Smooth muscle cell (in vitro differentiated cells): Measurements from ENCODE around the gene TXNRD1. TPM values are rescaled to one million over a fixed set of nuclear protein-coding genes. Genes with fewer than 3 reads are reported as not detected.

ENCODE experiments used
- DNase-seq: peaks from one replicate; lab custom pipeline; 2025; ENCODE audit not compliant: unreplicated experiment; lab: John Stamatoyannopoulos, UW
- H2AFZ ChIP-seq: fragments of 200-600 bp; sonication (generic); 2 replicates; pipeline ENCODE4 v1.6.0; 2016; ENCODE audit warnings: antibody characterized with exemption, low read depth, mild to moderate bottlenecking
- H3F3A ChIP-seq: fragments of 200-600 bp; sonication (generic); 2 replicates; pipeline ENCODE4 v1.6.0; 2017; ENCODE audit warnings: antibody characterized with exemption, low read depth
- H3K27ac ChIP-seq: fragments of 200-600 bp; sonication (generic); 2 replicates; pipeline ENCODE4 v1.5.1; 2016; ENCODE audit warnings: low read depth, mild to moderate bottlenecking
- H3K27me3 ChIP-seq: fragments of 200-600 bp; sonication (generic); 2 replicates; pipeline ENCODE4 v1.6.1; 2016; ENCODE audit warnings: low read depth, mild to moderate bottlenecking
- H3K36me3 ChIP-seq: fragments of 200-600 bp; sonication (generic); 2 replicates; pipeline ENCODE4 v1.5.1; 2016; ENCODE audit warnings: low read depth
- H3K4me1 ChIP-seq: fragments of 200-600 bp; sonication (generic); 2 replicates; pipeline ENCODE4 v1.5.1; 2016; ENCODE audit warnings: low read depth
- H3K4me2 ChIP-seq: fragments of 200-600 bp; sonication (generic); 2 replicates; pipeline ENCODE4 v1.6.0; 2016; ENCODE audit warnings: mild to moderate bottlenecking
- H3K4me3 ChIP-seq: fragments of 200-600 bp; sonication (generic); 2 replicates; pipeline ENCODE4 v1.5.1; 2016; ENCODE audit warnings: mild to moderate bottlenecking
- H3K79me2 ChIP-seq: fragments of 200-600 bp; sonication (generic); 2 replicates; pipeline ENCODE4 v1.6.0; 2016; ENCODE audit warnings: low read depth, mild to moderate bottlenecking
- H3K9ac ChIP-seq: fragments of 200-600 bp; sonication (generic); 2 replicates; pipeline ENCODE4 v1.6.0; 2016; ENCODE audit warnings: low read depth
- H3K9me3 ChIP-seq: fragments of 200-600 bp; sonication (generic); replicated peaks from 2 replicates; pipeline ENCODE4 v1.5.1; 2016; ENCODE audit warnings: low read depth
- H4K20me1 ChIP-seq: fragments of 200-600 bp; sonication (generic); 2 replicates; pipeline ENCODE4 v1.6.0; 2016; ENCODE audit warnings: low read depth
- WGBS: methylation state at CpG from one replicate; pipeline ENCODE4 v1.1.7; 2016; ENCODE audit warnings: low lambda C conversion rate; 5-methylcytosine and 5-hydroxymethylcytosine counted together
- polyA plus RNA-seq: library from polyadenylated mRNA; unstranded; fragments of >200 nt; fragmentation: Nextera tagmentation; extraction: Ambion mirVana; gene quantifications from 2 replicates; pipeline ENCODE4 v1.2.1, GENCODE V29; 2016
- total RNA-seq: library from RNA; depleted of rRNA; stranded (reverse); fragments of >200 nt; gene quantifications from 2 replicates; pipeline ENCODE4 v1.2.3, GENCODE V29; 2014
- TF ChIP-seq, protein P1 (sequence below): fragments of 200-600 bp; sonication (generic); IDR thresholded peaks from 2 replicates; pipeline ENCODE4 v1.5.1; 2017; ENCODE audit warnings: borderline replicate concordance, mild to moderate bottlenecking, antibody characterized with exemption; ENCODE audit not compliant: insufficient read depth, poor library complexity, severe bottlenecking

The TXNRD1 gene
- total and polyA plus RNA-seq, 2 experiments from 2014 or later, result 31.1 to 61.7 TPM

DNA sequence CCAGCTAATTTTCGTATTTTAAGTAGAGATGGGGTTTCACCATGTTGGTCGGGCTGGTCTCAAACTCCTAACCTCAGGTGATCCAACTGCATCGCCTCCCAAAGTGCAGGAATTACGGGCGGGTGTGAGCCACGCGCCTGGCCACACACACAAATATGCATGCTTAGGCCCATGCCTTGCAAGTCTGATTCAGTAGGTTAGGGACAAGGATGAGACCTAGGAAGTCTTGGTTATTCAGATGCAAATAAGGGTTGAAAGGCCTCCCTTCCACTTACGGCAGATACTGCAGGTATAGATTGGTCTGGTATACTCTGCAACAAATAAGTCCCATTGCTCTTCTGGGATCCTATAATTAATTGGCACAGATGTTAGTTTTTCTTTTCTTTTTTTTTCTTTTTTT, 32.9 kb downstream of the TXNRD1 start:
- no peak overlapping the region for H3K4me2 ChIP-seq
- peaks cover 4% of the 10 kb centered on the region for H3K4me1 ChIP-seq
- no peak overlapping the region for H3K4me3 ChIP-seq
- H3K9ac ChIP-seq, result no peak overlapping the region
- no peak overlapping the region for H2AFZ ChIP-seq
- no peaks in the 10 kb centered on the region for H3K27me3 ChIP-seq
- H3F3A ChIP-seq, result no peaks in the 10 kb centered on the region
- 75% methylated on average over 8 of the region's 8 CpGs for WGBS
- H3K9me3 ChIP-seq, result no peaks in the 10 kb centered on the region
- DNase-seq, result no peak
- H3K79me2 ChIP-seq, result no peaks in the 10 kb centered on the region
- no peak overlapping the region for H3K27ac ChIP-seq
- H3K36me3 ChIP-seq, result no peaks in the 10 kb centered on the region
- no peaks in the 10 kb centered on the region for H4K20me1 ChIP-seq
- TF ChIP-seq, protein P1, sequence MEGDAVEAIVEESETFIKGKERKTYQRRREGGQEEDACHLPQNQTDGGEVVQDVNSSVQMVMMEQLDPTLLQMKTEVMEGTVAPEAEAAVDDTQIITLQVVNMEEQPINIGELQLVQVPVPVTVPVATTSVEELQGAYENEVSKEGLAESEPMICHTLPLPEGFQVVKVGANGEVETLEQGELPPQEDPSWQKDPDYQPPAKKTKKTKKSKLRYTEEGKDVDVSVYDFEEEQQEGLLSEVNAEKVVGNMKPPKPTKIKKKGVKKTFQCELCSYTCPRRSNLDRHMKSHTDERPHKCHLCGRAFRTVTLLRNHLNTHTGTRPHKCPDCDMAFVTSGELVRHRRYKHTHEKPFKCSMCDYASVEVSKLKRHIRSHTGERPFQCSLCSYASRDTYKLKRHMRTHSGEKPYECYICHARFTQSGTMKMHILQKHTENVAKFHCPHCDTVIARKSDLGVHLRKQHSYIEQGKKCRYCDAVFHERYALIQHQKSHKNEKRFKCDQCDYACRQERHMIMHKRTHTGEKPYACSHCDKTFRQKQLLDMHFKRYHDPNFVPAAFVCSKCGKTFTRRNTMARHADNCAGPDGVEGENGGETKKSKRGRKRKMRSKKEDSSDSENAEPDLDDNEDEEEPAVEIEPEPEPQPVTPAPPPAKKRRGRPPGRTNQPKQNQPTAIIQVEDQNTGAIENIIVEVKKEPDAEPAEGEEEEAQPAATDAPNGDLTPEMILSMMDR, result no peak

DNA sequence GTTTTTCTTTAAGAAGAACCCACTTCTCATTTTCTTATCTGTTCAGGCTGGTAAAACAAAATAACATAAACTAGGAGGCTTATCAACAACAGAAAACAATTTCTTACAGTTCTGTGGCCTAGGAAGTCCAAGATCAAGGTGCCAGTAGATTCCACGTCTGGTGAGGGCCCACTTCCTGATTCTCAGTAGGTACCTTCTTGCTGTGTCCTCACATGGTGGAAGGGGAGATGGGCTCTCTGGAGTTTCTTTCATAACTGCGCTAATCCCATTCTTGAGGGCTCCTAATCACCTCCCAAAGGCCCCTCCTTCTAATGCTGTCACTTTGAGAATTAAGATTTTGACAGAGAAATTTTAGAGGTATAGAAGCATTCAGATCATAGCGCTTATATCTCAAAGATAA, 33.4 kb downstream of the TXNRD1 start:
- no peaks in the 10 kb centered on the region for H3K4me1 ChIP-seq
- TF ChIP-seq, protein P1, result no peak
- no peaks in the 10 kb centered on the region for H3K9me3 ChIP-seq
- H3K4me2 ChIP-seq, result no peak overlapping the region
- WGBS, result 92% methylated on average over 3 of the region's 3 CpGs
- H3K27ac ChIP-seq, result no peak overlapping the region
- H3K36me3 ChIP-seq, result no peaks in the 10 kb centered on the region
- H3K27me3 ChIP-seq, result no peaks in the 10 kb centered on the region
- H3K9ac ChIP-seq, result no peak overlapping the region
- H4K20me1 ChIP-seq, result no peaks in the 10 kb centered on the region
- no peak overlapping the region for H2AFZ ChIP-seq
- no peaks in the 10 kb centered on the region for H3F3A ChIP-seq
- H3K4me3 ChIP-seq, result no peak overlapping the region
- no peak for DNase-seq
- no peaks in the 10 kb centered on the region for H3K79me2 ChIP-seq

DNA sequence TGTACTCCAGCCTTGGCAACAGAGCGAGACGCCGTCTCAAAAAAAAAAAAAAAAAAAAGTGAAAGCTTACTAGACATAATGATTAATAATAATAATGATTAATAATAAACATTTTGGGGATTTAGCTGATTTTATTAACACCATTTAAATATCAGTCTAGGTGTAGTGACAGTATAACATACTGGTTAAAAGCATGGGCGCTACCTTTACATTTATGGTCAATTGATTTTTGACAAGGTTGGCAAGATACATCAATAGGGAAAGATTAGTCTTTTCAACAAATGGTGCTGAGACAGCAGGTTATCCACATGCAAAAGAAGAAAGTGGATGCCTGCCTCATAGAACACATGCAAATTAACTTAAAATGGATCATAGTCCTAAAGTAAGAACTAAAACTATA, 34.3 kb downstream of the TXNRD1 start:
- DNase-seq, result no peak
- Histone ChIP-seq H4K20me1 (no peaks in the 10 kb centered on the region), H3K27ac (no peak overlapping the region), H3K4me1 (no peaks in the 10 kb centered on the region), H3F3A (no peaks in the 10 kb centered on the region), H3K27me3 (no peaks in the 10 kb centered on the region), H3K79me2 (no peaks in the 10 kb centered on the region), H2AFZ (no peak overlapping the region), H3K9me3 (no peaks in the 10 kb centered on the region), H3K4me3 (no peak overlapping the region), H3K9ac (no peak overlapping the region), H3K4me2 (no peak overlapping the region), H3K36me3 (no peaks in the 10 kb centered on the region)
- WGBS, result 89% methylated on average over 4 of the region's 4 CpGs
- TF ChIP-seq, protein P1, result no peak

DNA sequence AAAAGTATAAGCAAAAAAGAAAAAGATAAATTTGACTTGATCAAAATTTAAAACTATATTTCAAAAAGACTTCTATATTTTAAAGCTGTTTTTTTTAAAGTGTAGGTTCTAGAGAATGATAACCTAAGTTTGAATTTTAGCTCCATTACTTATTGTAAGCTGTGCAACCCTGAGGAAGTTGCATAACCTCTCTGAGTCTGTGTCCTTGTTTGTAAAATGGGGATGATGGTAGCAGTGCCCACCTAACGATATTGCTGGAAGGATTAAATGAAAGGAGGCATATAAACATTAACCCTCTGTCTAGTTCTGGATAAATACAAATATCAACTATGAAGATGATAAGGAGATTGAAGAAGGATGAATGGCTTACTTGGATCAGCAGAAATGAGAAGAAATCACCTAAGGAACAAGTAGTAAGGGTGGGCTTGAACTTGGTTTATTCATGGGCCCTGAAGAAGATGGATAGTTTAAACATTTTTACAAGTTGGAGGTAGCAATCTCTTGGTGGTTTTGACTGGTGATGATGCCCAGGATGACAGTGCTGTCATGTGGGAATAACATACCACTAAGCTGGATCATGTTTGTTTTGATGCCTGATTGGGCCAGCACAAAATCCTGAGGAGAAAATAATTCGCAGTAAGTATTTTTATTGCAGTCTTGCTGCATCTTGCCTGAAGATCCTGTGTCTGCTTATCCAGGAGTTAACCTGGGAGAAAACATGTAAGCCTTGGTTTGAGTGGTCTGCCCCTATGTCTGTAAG, 35.0 kb downstream of the TXNRD1 start:
- WGBS, result 85% methylated on average over 2 of the region's 2 CpGs
- no peak for DNase-seq

More for the DNA sequence above, 35.0 kb downstream of the TXNRD1 start:
- Histone ChIP-seq H3K4me3 (no peak overlapping the region), H3F3A (no peaks in the 10 kb centered on the region), H2AFZ (no peak overlapping the region), H3K4me1 (no peaks in the 10 kb centered on the region), H3K4me2 (no peak overlapping the region), H3K36me3 (no peaks in the 10 kb centered on the region), H4K20me1 (no peaks in the 10 kb centered on the region), H3K27ac (no peak overlapping the region), H3K9me3 (no peaks in the 10 kb centered on the region), H3K27me3 (no peaks in the 10 kb centered on the region), H3K79me2 (no peaks in the 10 kb centered on the region), H3K9ac (no peak overlapping the region)
- TF ChIP-seq, protein P1, result no peak
